Stimulated activated naive CD8-positive, alpha-beta T cell treated with anti-CD3 and anti-CD28 coated beads, Interleukin-15, amount 100 ng/mL, for 72 hours (primary cell): ENCODE results near the gene CEP85L.
A peak's percentile ranks its signal among the peaks of the same experiment; 100 is the strongest.

ENCODE experiments used
- ATAC-seq: fragments of 150-1000 bp; cut with Tn5 transposase; 2 replicates; pipeline ENCODE4 v1.10.0; 2021; ENCODE audit warnings: mild to moderate bottlenecking, moderate library complexity
- DNase-seq, 2 donors: peaks; one replicate each; pipeline ENCODE4 v3.0.0; 2021 to 2022
- H3K27ac Mint-ChIP-seq, 2 donors: one replicate each; pipeline ENCODE4 v1.8.0; 2022; ENCODE audit warnings: mild to moderate bottlenecking in 2 of 2, mixed read lengths in 2 of 2, moderate library complexity in 2 of 2
- H3K27me3 Mint-ChIP-seq: one replicate; pipeline ENCODE4 v1.8.0; 2022; ENCODE audit warnings: mixed read lengths
- H3K4me1 Mint-ChIP-seq: one replicate; pipeline ENCODE4 v1.8.0; 2022; ENCODE audit warnings: mild to moderate bottlenecking, mixed read lengths
- H3K4me3 Mint-ChIP-seq, 2 donors: one replicate each; pipeline ENCODE4 v1.8.0; 2022; ENCODE audit warnings: mild to moderate bottlenecking in 2 of 2, mixed read lengths in 2 of 2, moderate library complexity in 1 of 2
- H3K9me3 Mint-ChIP-seq, 2 donors: one replicate each; pipeline ENCODE4 v1.8.0; 2022; ENCODE audit warnings: mixed read lengths in 2 of 2

The CEP85L gene

DNA sequence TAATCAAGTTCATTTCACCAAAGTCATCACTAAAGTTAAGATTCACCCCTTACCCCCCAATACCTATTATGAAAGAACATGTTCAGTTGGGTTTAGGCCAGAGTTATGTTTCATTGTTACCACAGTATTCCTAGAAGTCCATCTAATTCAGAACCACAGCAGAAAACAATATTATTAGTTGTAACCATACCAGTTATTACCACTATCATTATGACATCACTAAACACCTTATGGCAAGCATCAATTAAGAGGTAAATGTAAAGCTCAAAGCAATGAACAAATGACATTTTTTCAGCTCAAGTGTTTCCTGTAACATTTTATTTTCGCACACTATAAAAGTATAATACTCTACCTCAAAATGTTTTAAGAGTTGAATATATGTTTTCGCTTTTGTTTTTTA lies 4.4 kb downstream of the CEP85L start:
- Mint-ChIP-seq H3K4me1 (peaks cover 46% of the 10 kb centered on the region), H3K9me3 (no peaks in the 10 kb centered on the region), H3K4me3 (no peak overlapping the region), H3K27ac (no peak overlapping the region), H3K27me3 (no peaks in the 10 kb centered on the region)
- DNase-seq (no peak), ATAC-seq (no peak)

DNA sequence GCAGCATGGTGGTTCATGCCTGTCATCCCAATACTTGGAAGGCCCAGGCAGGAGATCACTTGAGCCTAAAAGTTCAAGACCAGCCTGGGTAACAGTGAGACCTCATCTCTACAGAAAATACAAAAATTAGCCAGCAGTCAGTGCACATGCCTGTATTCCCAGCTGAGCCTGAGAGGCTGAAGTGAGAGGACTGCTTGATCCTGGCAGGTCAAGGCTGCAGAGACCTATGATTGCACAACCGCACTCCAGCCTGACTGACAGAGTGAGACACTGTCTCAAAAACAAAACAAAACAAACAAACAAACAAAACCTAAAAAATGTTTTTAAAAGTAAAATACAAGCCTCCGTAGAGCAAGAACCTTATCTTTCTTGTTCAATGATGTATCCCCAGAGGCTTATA lies 6.0 kb downstream of the CEP85L start:
- no peaks in the 10 kb centered on the region for H3K9me3 Mint-ChIP-seq
- H3K4me3 Mint-ChIP-seq = no peak overlapping the region
- peak overlapping the region in 1 of 2 donors; percentile 55 for H3K27ac Mint-ChIP-seq

DNA sequence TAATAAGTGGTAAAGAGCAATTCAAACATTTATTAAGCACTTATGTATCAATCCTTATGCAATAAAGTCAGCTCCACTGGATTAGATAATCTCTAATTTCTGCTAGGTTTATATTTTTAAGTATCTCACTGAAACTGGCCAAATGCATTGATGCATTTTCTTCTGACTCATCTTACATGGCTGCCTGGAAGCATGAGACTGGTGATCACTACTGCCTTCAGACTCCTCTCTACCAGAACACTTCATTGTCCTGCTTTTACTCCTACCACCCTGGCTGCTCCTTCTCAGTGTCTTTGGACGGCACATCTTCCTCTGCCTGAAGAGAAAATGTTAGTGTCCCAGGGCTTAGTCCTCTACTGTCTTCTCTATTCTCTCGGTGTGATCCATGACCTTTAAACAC lies 7.4 kb downstream of the CEP85L start:
- Mint-ChIP-seq H3K9me3 (no peaks in the 10 kb centered on the region), H3K27me3 (no peaks in the 10 kb centered on the region), H3K4me3 (no peak overlapping the region), H3K4me1 (peaks cover 52% of the 10 kb centered on the region), H3K27ac (no peak overlapping the region)
- ATAC-seq = no peak
- DNase-seq = no peak

More for the DNA sequence above, 6.0 kb downstream of the CEP85L start:
- no peak for ATAC-seq
- no peak for DNase-seq
- Mint-ChIP-seq H3K27me3 (no peaks in the 10 kb centered on the region), H3K4me1 (peaks cover 49% of the 10 kb centered on the region)

DNA sequence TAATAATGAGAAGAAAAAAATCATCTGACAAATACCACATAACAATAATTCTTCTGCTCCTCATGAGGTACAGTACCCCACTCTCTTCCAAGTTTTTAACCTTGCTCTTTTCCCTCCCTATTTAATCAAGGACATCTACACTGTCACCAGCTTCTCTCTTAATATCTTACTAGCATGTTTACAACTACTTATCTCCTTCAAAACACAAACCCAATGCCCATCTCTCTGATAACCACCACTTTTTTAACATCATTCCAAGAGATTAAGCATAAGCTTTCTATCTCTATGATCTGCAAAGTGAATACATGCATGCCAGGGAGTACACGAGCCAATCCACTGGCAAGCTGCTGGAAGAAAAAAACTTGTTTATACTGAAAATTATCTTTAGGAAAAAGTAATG lies 10.3 kb downstream of the CEP85L start:
- H3K4me1 Mint-ChIP-seq = peaks cover 67% of the 10 kb centered on the region
- no peak overlapping the region for H3K4me3 Mint-ChIP-seq
- no peaks in the 10 kb centered on the region for H3K27me3 Mint-ChIP-seq
- H3K9me3 Mint-ChIP-seq = no peaks in the 10 kb centered on the region
- ATAC-seq = no peak
- no peak for DNase-seq
- H3K27ac Mint-ChIP-seq = no peak overlapping the region

DNA sequence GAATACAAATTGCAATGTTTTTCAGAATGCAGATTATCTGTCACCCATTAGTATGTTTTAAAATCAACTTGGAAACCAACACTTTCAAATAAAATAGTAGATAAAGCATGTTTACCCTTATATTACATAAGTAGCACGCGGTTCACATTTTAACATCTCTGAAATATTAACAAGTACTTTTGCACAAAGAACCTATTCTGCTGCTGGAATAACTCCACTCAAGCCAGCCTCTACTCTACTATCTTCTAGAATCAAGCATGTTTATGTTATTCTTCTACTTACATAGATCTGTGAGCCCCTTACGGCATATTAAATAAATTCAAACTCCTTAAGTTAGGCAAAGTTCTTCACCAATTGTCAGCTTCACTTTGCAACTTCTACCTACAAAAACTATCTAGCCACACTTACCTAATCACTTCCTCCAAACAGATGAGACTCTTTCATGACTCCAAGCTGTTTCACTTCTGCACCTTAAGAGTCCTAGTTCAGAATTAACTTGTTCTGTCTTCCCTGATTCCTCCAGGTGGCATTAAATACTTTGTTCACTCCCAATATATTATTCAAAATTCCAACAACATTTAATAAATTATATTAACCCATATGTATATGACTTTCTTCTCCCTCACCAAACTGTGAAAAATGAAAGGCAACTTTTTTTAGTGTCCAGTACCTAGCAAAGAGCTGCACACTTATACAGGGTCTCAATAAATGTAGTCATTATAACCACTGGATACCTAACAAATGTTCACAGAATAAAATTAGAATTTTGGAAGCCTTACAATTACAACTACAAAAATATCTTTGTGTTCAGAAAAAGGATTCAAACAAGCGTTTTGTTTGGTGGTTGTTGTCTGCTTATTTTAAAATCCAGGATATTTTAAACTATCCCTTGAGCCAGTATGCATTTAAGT lies 12.1 kb downstream of the CEP85L start:
- ATAC-seq (no peak), DNase-seq (no peak)
- peak overlapping the region in 1 of 2 donors; percentile 42 for H3K4me3 Mint-ChIP-seq
- peaks cover 71% of the 10 kb centered on the region for H3K4me1 Mint-ChIP-seq
- no peaks in the 10 kb centered on the region for H3K27me3 Mint-ChIP-seq
- no peaks in the 10 kb centered on the region for H3K9me3 Mint-ChIP-seq
- no peak overlapping the region for H3K27ac Mint-ChIP-seq

DNA sequence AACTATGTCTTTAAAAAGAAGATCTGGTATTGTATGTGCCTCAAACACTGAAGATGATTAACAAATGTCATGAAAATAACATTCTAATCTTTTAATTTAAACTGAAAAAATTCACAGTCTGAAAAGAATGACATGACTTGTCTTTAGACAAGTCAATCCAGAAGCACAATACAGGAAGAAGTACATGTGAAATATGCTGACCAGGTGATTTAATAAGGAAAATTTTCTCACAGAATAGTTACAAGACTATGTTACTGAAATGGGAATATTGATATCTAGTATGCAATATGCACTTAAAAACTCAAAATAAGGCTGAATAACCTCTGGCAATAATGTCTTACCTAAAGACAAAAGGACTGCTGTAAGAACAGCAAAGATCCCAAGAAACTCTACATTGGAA lies 13.1 kb downstream of the CEP85L start:
- Mint-ChIP-seq H3K27ac (no peak overlapping the region), H3K27me3 (no peaks in the 10 kb centered on the region), H3K4me3 (no peak overlapping the region), H3K4me1 (peaks cover 67% of the 10 kb centered on the region), H3K9me3 (no peaks in the 10 kb centered on the region)
- ATAC-seq (no peak), DNase-seq (no peak)

DNA sequence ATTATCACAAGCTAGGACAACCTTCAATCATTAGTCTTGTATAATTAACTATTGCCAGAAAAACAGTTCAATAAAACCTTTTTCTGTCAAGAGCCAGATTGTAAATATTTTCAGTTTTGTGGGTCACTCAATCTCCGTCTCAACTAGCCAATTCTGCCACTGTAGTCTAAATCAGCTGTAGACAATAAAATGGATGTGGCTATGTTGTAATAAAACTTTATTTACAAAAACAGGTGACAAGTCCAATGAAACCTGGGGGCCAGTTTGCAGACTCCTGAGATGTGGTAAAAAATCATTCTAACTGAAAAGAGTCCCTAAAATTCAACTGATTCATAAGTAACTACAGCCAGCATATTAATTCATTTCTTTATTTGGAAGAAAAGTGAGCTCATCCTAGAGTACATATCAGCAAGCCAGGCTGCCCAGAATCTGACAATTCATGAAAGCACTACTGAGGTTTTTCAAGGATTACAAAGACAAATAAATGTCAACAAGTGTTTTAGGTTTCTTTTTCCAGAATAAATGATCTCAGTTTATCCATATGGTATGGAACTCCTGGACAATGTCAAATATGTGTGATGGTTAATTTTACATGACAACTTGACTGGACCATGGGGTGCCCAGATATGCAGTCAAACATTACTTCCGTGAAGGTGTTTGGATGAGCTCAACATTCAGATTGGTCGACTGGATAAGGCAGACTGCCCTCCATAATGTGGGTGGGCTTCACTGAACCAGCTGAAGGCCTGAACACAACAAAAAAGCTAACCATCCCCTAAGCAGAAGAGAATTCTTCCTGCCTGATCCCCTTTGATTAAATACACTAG lies 15.3 kb downstream of the CEP85L start:
- Mint-ChIP-seq H3K4me1 (peaks cover 82% of the 10 kb centered on the region), H3K4me3 (no peak overlapping the region), H3K9me3 (no peaks in the 10 kb centered on the region), H3K27ac (no peak overlapping the region), H3K27me3 (no peaks in the 10 kb centered on the region)
- ATAC-seq (no peak), DNase-seq (no peak)

DNA sequence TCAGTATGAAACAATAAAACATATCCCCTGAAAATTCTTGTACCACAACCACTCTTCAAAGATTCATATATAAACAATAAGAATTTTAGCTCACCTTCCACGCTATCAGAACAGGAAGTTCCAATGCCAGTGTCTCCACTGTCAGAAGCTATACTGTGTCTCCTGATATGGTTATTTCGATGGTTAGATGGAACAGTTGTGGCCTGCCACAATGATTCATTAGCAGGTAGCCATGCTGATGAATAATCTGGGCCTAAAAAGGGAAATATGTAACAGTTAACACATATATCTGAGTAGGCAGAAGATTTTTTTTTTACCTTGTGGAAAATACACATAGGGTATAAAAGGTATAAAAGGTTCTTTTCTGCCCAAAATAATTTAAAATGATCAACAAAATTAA lies 19.0 kb downstream of the CEP85L start:
- ATAC-seq = peak; percentile 99
- peaks cover 87% of the 10 kb centered on the region for H3K4me1 Mint-ChIP-seq
- no peak overlapping the region for H3K27ac Mint-ChIP-seq

DNA sequence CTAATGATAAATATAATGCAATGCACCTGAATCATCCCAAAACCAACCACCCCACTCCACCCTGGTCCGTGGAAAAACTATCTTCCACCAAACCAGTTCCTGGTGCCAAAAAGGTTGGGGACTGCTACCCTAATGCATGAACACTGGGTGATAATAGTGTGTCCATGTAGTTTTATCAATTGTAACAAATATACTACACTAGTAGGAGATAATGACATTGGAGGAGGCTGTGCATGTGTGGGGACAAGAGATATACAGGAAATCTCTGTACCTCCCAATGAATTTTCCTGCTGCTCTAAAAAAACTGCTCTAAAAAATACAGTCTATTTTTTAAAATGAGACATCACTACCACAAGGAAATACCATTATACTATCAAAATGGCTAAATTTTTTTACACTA lies 20.5 kb downstream of the CEP85L start:
- Mint-ChIP-seq H3K4me1 (peaks cover 83% of the 10 kb centered on the region), H3K4me3 (no peak overlapping the region), H3K9me3 (peaks cover 6 to 11% of the 10 kb centered on the region in 2 donors), H3K27me3 (no peaks in the 10 kb centered on the region), H3K27ac (no peak overlapping the region)
- DNase-seq (no peak), ATAC-seq (no peak)

More for the DNA sequence above, 19.0 kb downstream of the CEP85L start:
- Mint-ChIP-seq H3K4me3 (no peak overlapping the region), H3K27me3 (no peaks in the 10 kb centered on the region), H3K9me3 (no peaks in the 10 kb centered on the region)
- DNase-seq = peak in 1 of 2 donors; percentile 53

DNA sequence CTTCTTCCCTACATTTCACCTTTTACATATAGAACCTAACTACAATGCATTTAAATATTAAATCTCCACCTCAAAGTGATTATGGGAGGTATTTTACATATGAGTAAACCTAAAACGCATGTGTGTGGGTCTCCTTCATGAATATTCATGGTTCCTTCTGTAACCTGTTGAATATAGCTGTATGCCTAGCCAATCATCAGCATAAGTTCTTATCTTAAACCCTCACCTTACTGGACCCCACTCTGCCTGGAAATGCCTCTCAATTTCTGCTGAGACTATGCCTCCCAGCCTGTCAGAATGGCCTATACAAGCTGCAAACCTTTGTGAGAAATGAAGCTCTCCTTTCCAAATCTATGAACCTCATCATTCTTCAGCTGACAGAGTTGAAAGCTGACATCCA lies 21.3 kb downstream of the CEP85L start:
- Mint-ChIP-seq H3K9me3 (peaks cover 6 to 18% of the 10 kb centered on the region in 2 donors), H3K4me3 (no peak overlapping the region), H3K4me1 (peaks cover 76% of the 10 kb centered on the region), H3K27ac (no peak overlapping the region), H3K27me3 (no peaks in the 10 kb centered on the region)
- DNase-seq (no peak), ATAC-seq (no peak)

DNA sequence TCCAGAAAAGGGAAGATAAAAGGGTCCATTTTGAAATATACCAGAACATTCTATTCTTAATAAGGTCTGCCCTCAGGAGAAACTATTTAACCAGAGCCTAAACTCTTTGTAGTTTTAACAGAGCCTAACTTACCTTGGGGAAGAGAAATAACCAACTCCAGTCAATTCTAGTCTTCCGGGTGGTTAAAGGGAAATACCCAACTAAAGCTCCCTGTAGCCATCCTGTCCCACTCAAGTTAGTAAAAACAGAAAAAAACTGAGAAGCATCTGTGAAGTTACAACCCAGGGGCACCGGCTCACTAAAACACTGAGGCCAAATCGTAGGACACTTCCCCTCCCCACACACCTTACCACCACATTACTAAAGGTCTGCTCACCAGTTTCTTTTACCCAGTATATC lies 23.7 kb downstream of the CEP85L start:
- H3K4me1 Mint-ChIP-seq = peaks cover 75% of the 10 kb centered on the region
- no peaks in the 10 kb centered on the region for H3K27me3 Mint-ChIP-seq
- no peak overlapping the region for H3K4me3 Mint-ChIP-seq
- H3K27ac Mint-ChIP-seq = no peak overlapping the region
- H3K9me3 Mint-ChIP-seq = peaks cover 6 to 23% of the 10 kb centered on the region in 2 donors
- DNase-seq = no peak
- peak; percentile 34 for ATAC-seq

DNA sequence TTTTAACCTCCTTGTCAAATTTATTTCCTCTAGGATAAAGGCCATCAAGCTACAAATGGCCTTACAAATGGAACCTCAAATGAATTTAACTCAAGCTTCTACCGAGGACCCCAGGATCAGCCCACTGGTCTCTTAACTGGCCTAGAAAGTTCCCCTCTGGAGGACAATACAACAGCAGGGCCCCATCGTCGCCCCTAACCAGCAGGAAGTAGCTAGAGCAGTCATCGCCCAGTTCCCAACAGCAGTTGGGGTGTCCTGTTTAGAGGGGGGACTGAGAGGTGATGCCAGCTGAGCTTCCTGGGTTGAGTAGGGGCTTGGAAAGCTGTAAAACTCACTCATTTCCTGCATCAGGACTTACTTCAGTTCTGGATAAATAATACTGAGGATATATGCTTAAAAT lies 25.6 kb downstream of the CEP85L start:
- ATAC-seq = no peak
- no peak overlapping the region for H3K27ac Mint-ChIP-seq
- peaks cover 6 to 23% of the 10 kb centered on the region in 2 donors for H3K9me3 Mint-ChIP-seq
- H3K4me3 Mint-ChIP-seq = no peak overlapping the region
- H3K4me1 Mint-ChIP-seq = peaks cover 74% of the 10 kb centered on the region
- H3K27me3 Mint-ChIP-seq = no peaks in the 10 kb centered on the region
- no peak for DNase-seq

DNA sequence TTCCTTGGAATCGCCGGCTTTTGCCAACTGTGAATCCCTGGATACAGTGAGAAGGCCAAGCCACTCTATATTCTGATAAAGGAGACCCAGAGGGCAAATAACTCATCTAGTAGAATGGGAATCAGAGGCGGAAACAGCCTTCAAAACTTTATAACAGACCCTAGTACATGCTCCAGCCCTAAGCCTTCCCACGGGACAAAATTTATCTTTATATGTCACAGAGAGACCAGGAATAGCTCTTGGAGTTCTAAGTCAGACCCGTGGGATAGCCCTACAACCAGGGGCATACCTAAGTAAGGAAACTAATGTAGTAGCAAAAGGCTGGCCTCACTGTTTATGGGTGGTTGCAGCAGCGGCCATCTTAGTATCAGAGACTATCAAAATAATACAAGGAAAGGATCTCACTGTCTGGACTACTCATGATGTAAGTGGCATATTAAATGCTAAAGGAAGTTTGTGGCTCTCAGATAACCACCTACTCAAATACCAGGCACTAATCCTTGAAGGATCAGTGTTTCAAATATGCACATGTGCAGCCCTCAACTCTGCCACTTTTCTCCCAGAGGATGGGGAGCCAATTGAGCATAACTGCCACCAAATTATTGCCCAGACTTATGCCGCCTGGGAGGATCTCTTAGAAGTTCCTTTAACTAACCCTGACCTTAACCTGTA lies 29.5 kb downstream of the CEP85L start:
- Mint-ChIP-seq H3K27ac (no peak overlapping the region), H3K9me3 (peaks cover 6 to 23% of the 10 kb centered on the region in 2 donors), H3K4me3 (no peak overlapping the region), H3K4me1 (peaks cover 77% of the 10 kb centered on the region), H3K27me3 (no peaks in the 10 kb centered on the region)
- ATAC-seq (no peak), DNase-seq (no peak)

DNA sequence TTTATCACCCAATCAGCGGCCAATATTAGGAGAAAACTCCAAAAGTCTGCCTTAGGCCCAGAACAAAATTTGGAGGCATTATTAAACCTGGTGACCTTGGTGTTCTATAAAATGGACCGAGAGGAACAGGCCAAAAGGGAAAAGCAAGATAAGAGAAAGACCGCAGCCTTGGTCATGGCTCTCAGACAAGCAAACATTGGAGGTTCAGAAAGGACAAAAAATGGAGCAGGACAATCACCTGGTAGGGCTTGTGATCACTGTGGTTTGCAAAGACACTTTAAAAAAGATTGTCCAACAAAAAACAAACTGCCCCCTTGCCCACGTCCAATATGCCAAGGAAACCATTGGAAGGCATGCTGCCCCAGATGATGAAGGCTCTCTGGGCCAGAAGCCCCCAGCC lies 31.2 kb downstream of the CEP85L start:
- ATAC-seq = no peak
- Mint-ChIP-seq H3K4me1 (peaks cover 75% of the 10 kb centered on the region), H3K4me3 (no peak overlapping the region)

DNA sequence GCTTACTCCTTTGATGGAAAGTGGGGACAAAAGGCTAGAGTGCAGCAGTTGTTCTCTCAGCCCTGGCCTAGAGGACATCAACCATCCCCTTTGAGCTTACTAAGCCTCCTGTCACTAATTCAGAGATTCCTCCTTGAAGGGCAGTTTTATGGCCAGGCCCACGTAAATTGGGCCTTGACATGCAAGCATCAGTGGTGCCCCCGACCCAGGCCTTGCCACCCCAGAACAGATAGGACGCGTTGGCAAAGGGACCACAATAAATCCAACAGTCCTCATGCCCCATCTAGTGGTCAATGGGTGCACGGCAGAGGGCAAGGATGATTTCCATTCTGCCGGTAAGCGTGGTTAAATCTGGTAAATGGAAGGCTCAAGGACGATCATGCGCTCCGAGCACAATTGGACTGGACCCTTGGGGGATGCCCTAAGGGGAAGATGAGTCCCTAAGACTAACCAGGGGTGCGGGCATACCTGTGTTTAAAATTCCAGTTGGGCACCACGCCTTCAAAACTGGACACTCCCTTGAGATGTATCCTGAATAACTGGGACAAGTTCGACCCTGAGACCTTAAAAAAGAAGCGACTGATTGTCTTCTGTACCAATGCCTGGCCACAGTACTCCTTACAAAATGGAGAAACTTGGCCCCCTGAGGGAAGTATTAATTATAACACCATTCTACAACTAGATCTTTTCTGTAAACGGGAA lies 32.6 kb downstream of the CEP85L start:
- Mint-ChIP-seq H3K9me3 (no peaks in the 10 kb centered on the region), H3K27ac (peak overlapping the region; percentile 13 to 47), H3K27me3 (no peaks in the 10 kb centered on the region), H3K4me3 (no peak overlapping the region), H3K4me1 (peaks cover 69% of the 10 kb centered on the region)
- DNase-seq = peak; percentile 51 to 59
- ATAC-seq = peak; percentile 81

More for the DNA sequence above, 31.2 kb downstream of the CEP85L start:
- no peak for DNase-seq
- peaks cover 0 to 7% of the 10 kb centered on the region in 2 donors for H3K9me3 Mint-ChIP-seq
- H3K27ac Mint-ChIP-seq = peak overlapping the region in 1 of 2 donors; percentile 14
- no peaks in the 10 kb centered on the region for H3K27me3 Mint-ChIP-seq
